ENCODE results near the gene RNF8. TPM values are rescaled to one million over a fixed set of nuclear protein-coding genes. Genes with fewer than 3 reads are reported as not detected.
"Not testable (repeated sequence)": the region's sequence is repeated elsewhere in the genome, so short reads cannot be mapped to it uniquely, and the experiment has no call there.

Gene RNF8
- total RNA-seq, 1 experiment from 2014 or later, result 22.0 TPM

- Mint-ChIP-seq H3K4me3 (ENCODE audit: unreplicated experiment) (no peak overlapping the region), H3K27me3 (ENCODE audit: insufficient read depth, unreplicated experiment) (peaks cover 23% of the 10 kb centered on the region), H3K9me3 (ENCODE audit: unreplicated experiment) (no peaks in the 10 kb centered on the region), H3K36me3 (ENCODE audit: insufficient read depth, unreplicated experiment) (peaks cover 5% of the 10 kb centered on the region), H3K27ac (ENCODE audit: low read depth, unreplicated experiment) (no peak overlapping the region), H3K4me1 (ENCODE audit: insufficient read depth, unreplicated experiment) (no peaks in the 10 kb centered on the region)
- DNase-seq (ENCODE audit: unreplicated experiment), result no peak
- TF ChIP-seq CTCF (IDR thresholded peaks at IDR 0.05; ENCODE audit: unreplicated experiment), result no peak
- intact Hi-C loops (cut with micrococcal nuclease), result no loop called here
- BruUV-seq (replicated peaks), result no TSS peak
- CTCF ChIA-PET, result interaction anchor here (0.7 to 1.0 kb wide), 2 partner anchors 9 to 18 kb away, joined by 3 read pairs; no protein-coding TSS in a partner anchor
- POLR2A ChIA-PET, result interaction anchor here (1.0 to 1.8 kb wide), 3 partner anchors 8 to 33 kb away, joined by 5 read pairs; partner anchors contain the start of gene CMTR1
Measured at GRCh38 chr6:37399795-37400490, 46.2 kb downstream of the RNF8 start.

GRCh38 chr6:37401658-37402057 lies 47.9 kb downstream of the RNF8 start:
- intact Hi-C loops (cut with micrococcal nuclease); BruUV-seq (replicated peaks); H3K9me3 Mint-ChIP-seq (ENCODE audit: unreplicated experiment); DNase-seq (ENCODE audit: unreplicated experiment); H3K36me3 Mint-ChIP-seq (ENCODE audit: insufficient read depth, unreplicated experiment); CTCF ChIA-PET; H3K4me3 Mint-ChIP-seq (ENCODE audit: unreplicated experiment); H3K4me1 Mint-ChIP-seq (ENCODE audit: insufficient read depth, unreplicated experiment); H3K27ac Mint-ChIP-seq (ENCODE audit: low read depth, unreplicated experiment): not testable (repeated sequence)
- POLR2A ChIA-PET, result interaction anchor here (1.1 to 1.8 kb wide), 2 partner anchors 32 to 143 kb away, joined by 4 to 5 read pairs; partner anchors contain the start of genes CMTR1 and TMEM217
- H3K27me3 Mint-ChIP-seq (ENCODE audit: insufficient read depth, unreplicated experiment), result peaks cover 23% of the 10 kb centered on the region

- peak; percentile 15 for DNase-seq (ENCODE audit: unreplicated experiment)
- no peaks in the 10 kb centered on the region for H3K27me3 Mint-ChIP-seq (ENCODE audit: insufficient read depth, unreplicated experiment)
- CTCF ChIA-PET, result no interaction called here
- no peaks in the 10 kb centered on the region for H3K9me3 Mint-ChIP-seq (ENCODE audit: unreplicated experiment)
- H3K4me3 Mint-ChIP-seq (ENCODE audit: unreplicated experiment), result no peak overlapping the region
- peak overlapping the region; percentile 85 for H3K27ac Mint-ChIP-seq (ENCODE audit: low read depth, unreplicated experiment)
- intact Hi-C loops (cut with micrococcal nuclease), result no loop called here
- POLR2A ChIA-PET, result interaction anchor here (1.0 to 4.3 kb wide), 4 partner anchors 13 to 67 kb away, joined by 3 to 32 read pairs (median 3); partner anchors contain the start of gene CMTR1
- no TSS peak for BruUV-seq (replicated peaks)
- H3K4me1 Mint-ChIP-seq (ENCODE audit: insufficient read depth, unreplicated experiment), result peaks cover 9% of the 10 kb centered on the region
- TF ChIP-seq CTCF (IDR thresholded peaks at IDR 0.05; ENCODE audit: unreplicated experiment), result no peak
- no peaks in the 10 kb centered on the region for H3K36me3 Mint-ChIP-seq (ENCODE audit: insufficient read depth, unreplicated experiment)
Measured at GRCh38 chr6:37406726-37407341, 53.1 kb downstream of the RNF8 start.

- peaks cover 9% of the 10 kb centered on the region for H3K4me1 Mint-ChIP-seq (ENCODE audit: insufficient read depth, unreplicated experiment)
- no peak overlapping the region for H3K27ac Mint-ChIP-seq (ENCODE audit: low read depth, unreplicated experiment)
- DNase-seq (ENCODE audit: unreplicated experiment), result no peak
- TF ChIP-seq CTCF (IDR thresholded peaks at IDR 0.05; ENCODE audit: unreplicated experiment), result no peak
- intact Hi-C loops (cut with micrococcal nuclease), result no loop called here
- no peaks in the 10 kb centered on the region for H3K27me3 Mint-ChIP-seq (ENCODE audit: insufficient read depth, unreplicated experiment)
- BruUV-seq (replicated peaks), result no TSS peak
- no peaks in the 10 kb centered on the region for H3K36me3 Mint-ChIP-seq (ENCODE audit: insufficient read depth, unreplicated experiment)
- no peak overlapping the region for H3K4me3 Mint-ChIP-seq (ENCODE audit: unreplicated experiment)
- H3K9me3 Mint-ChIP-seq (ENCODE audit: unreplicated experiment), result no peaks in the 10 kb centered on the region
- ChIA-PET POLR2A (interaction anchor here (0.6 to 4.3 kb wide), 5 partner anchors 9 to 290 kb away, joined by 3 to 32 read pairs (median 3); partner anchors contain the start of genes CMTR1 and MDGA1), CTCF (interaction anchor here (0.6 kb wide), 1 partner anchor 10 kb away, joined by 4 read pairs; no protein-coding TSS in a partner anchor)
Measured at GRCh38 chr6:37407948-37408347, 54.2 kb downstream of the RNF8 start.
